ENCODE measurements around the gene AQP2.

- peak; percentile 72 to 94 (median 86) for TF ChIP-seq CTCF (IDR thresholded peaks at IDR 0.05)
- peak; percentile 23 for TF ChIP-seq POLR2AphosphoS5 (IDR thresholded peaks at IDR 0.05)
Measured at GRCh38 chr12:49967042-49967776, 16.7 kb downstream of the AQP2 start.

All from prostate gland (tissue), 2 donors.